Activated CD4-positive, alpha-beta T cell treated with anti-CD3 and anti-CD28 coated beads, Interleukin-2, amount 50 U/mL, for 24 hours (primary cell): Measurements from ENCODE around the gene BICRA.
"Not testable (repeated sequence)": the region's sequence is repeated elsewhere in the genome, so short reads cannot be mapped to it uniquely, and the experiment has no call there.

Experiments
- DNase-seq, 2 donors: peaks; one replicate each; pipeline ENCODE4 v3.0.0-alpha.2; 2020; ENCODE audit warnings: low read depth in 1 of 2, low spot score in 1 of 2

The BICRA gene

DNA sequence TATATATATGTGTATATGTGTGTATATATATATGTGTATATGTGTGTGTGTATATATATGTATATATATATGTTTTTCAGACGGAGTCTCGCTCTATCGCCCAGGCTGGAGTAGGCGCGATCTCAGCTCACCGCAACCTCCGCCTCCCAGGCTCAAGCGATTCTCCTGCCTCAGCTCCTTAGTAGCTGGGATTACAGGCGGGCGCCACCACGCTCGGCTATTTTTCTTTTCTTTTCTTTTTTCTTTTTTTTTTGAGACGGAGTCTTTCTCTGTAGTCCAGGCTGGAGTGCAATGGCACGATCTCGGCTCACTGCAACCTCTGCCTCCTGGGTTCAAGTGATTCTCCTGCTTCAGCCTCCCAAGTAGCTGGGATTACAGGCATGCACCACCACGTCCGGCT, 137.2 kb downstream of the BICRA start:
- DNase-seq = not testable (repeated sequence)

DNA sequence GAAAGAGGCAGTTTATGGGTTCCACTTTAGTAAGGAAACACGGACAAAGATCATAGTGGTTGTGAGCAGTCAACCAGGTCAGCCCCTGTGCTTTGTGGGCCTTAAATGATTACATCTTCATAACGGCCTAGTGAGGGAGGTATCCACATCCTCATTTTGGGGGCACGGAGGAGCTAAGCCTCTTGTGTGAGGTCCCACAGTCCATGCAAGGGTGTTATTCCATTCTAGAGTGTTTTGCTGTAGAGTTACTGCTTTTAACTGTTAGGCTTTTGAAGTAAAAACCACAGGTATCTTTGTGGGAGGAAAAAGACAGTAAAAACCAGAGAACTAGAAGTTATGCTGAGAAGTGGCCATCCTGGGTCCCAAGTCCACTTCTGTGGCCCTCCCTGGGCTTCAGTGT, 140.4 kb downstream of the BICRA start:
- no peak for DNase-seq

DNA sequence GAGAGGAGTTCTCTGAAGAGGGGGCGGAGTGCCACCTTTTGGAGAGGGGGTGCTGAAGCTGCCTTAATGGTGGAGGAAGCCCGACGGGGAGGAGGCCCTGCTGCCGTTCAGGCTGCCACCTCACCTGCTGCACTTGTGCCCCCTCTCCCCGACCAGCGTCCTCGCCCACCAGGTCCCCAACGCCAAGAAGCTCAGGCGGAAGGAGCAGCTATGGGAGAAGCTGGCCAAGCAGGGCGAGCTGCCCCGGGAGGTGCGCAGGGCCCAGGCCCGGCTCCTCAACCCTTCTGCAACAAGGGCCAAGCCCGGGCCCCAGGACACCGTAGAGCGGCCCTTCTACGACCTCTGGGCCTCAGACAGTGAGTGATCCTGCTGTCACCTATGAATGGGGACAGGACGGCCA, 141.8 kb downstream of the BICRA start:
- DNase-seq = no peak

DNA sequence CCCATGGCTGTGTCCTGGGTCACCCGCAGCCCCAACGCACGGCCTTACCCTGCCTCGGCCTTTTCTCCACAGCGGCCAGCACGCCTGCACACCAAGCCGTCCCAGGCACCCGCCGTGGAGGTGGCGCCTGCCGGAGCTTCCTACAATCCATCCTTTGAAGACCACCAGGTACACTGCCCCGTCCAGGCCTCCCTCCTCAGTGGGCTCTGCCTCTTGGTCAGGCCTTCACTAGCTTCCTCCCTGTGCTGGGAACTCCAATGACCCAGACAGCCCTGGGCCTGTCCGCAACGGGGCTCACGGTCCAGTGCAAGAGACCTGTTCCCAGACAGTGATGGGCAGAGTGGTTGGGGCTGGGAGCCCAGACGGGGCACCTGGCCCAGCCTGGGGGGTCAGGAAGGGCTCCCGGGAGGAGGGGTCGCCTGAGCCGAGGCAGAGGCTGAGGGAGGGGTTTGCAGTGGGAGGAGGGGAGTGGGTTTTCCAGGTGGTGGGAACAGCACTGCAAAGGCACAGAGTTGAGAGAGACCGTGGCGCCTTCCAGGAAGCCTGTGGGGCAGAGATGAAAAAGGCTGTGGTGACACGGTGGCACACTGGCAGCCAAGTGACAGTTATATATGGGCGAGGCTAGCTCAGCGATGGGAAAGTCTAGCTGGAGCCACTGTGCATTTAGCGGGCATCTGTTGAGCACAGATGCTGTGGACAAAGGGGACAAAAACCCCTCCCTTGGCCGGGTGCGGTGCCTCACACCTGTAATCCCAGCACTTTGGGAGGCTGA, 143.7 kb downstream of the BICRA start:
- DNase-seq = no peak
